AG04450 (cell line): ENCODE measurements around the gene GFOD1. TPM values are rescaled to one million over a fixed set of nuclear protein-coding genes. Genes with fewer than 3 reads are reported as not detected.

ENCODE experiments used
- CTCF ChIA-PET: fragments of 300-600, 350-600 bp; formaldehyde crosslinking; extraction: SDS; loops from one replicate; lab custom pipeline; 2022; ENCODE audit warnings: antibody characterized with exemption, inconsistent platforms; lab: Charles Lee
- POLR2A ChIA-PET: fragments of 350-600 bp; formaldehyde crosslinking; extraction: SDS; loops from one replicate; lab custom pipeline; 2021; ENCODE audit warnings: antibody characterized with exemption, inconsistent platforms; lab: Yijun Ruan, JAX
- DNase-seq: peaks from one replicate; pipeline ENCODE4 v3.0.0-alpha.2; 2011; ENCODE audit warnings: low read depth, low spot score
- H3K27ac ChIP-seq: one replicate; pipeline ENCODE4 v1.5.1; 2012; ENCODE audit warnings: low read depth, low read length, control low read depth
- H3K27me3 ChIP-seq: one replicate; pipeline ENCODE4 v1.6.0; 2012; ENCODE audit warnings: low read length; ENCODE audit not compliant: control insufficient read depth, insufficient read depth
- H3K4me3 ChIP-seq: 2 replicates; pipeline ENCODE4 v1.5.1; 2011; ENCODE audit warnings: mild to moderate bottlenecking, low read depth, low read length, control low read depth
- H3K9me3 ChIP-seq: 2 replicates; pipeline ENCODE4 v1.5.1; 2012; ENCODE audit warnings: low read length; ENCODE audit not compliant: control insufficient read depth, insufficient read depth
- CTCF ChIP-seq: IDR thresholded peaks from 2 replicates; pipeline ENCODE4 v1.5.1; 2011; ENCODE audit warnings: low read depth, low read length, control low read depth, inconsistent platforms
- polyA plus RNA-seq: library from polyadenylated mRNA; depleted of rRNA; stranded (reverse); fragments of >200 nt; gene quantifications from 2 replicates; pipeline ENCODE4 v1.2.3, GENCODE V29; 2011

The GFOD1 gene
- polyA plus RNA-seq, 1 experiment = 3.0 TPM

GRCh38 chr6:13479971-13480434 lies 7.4 kb downstream of the GFOD1 start:
- ChIA-PET CTCF (interaction anchor here (0.6 kb wide), 1 partner anchor 146 kb away, joined by 4 read pairs; no protein-coding TSS in a partner anchor), POLR2A (no interaction called here)
- H3K4me3 ChIP-seq = no peak overlapping the region
- no peak overlapping the region for H3K27ac ChIP-seq
- no peaks in the 10 kb centered on the region for H3K9me3 ChIP-seq
- DNase-seq = no peak
- no peaks in the 10 kb centered on the region for H3K27me3 ChIP-seq
- no peak for TF ChIP-seq CTCF

GRCh38 chr6:13479206-13479800 lies 8.1 kb downstream of the GFOD1 start:
- CTCF ChIA-PET = interaction anchor here (0.6 kb wide), 1 partner anchor 146 kb away, joined by 4 read pairs; no protein-coding TSS in a partner anchor
- POLR2A ChIA-PET = no interaction called here

GRCh38 chr6:13478525-13478966 lies 8.9 kb downstream of the GFOD1 start:
- no peak for DNase-seq
- POLR2A ChIA-PET = no interaction called here
- CTCF ChIA-PET = interaction anchor here (0.6 kb wide), 1 partner anchor 1902 kb away, joined by 3 read pairs; no protein-coding TSS in a partner anchor
- Histone ChIP-seq H3K4me3 (no peak overlapping the region), H3K9me3 (no peaks in the 10 kb centered on the region), H3K27ac (no peak overlapping the region), H3K27me3 (no peaks in the 10 kb centered on the region)
- TF ChIP-seq CTCF = no peak

More at GRCh38 chr6:13479206-13479800, 8.1 kb downstream of the GFOD1 start:
- Histone ChIP-seq H3K4me3 (no peak overlapping the region), H3K27me3 (no peaks in the 10 kb centered on the region), H3K9me3 (no peaks in the 10 kb centered on the region), H3K27ac (no peak overlapping the region)
- no peak for TF ChIP-seq CTCF
- DNase-seq = no peak

GRCh38 chr6:13474787-13475186 lies 12.6 kb downstream of the GFOD1 start:
- H3K27ac ChIP-seq = no peak overlapping the region
- H3K4me3 ChIP-seq = no peak overlapping the region
- POLR2A ChIA-PET = no interaction called here
- no peaks in the 10 kb centered on the region for H3K9me3 ChIP-seq
- H3K27me3 ChIP-seq = no peaks in the 10 kb centered on the region
- no peak for DNase-seq
- no peak for TF ChIP-seq CTCF
- CTCF ChIA-PET = no interaction called here

- TF ChIP-seq CTCF = no peak
- ChIA-PET CTCF (no interaction called here), POLR2A (no interaction called here)
- Histone ChIP-seq H3K27ac (no peak overlapping the region), H3K9me3 (no peaks in the 10 kb centered on the region), H3K27me3 (no peaks in the 10 kb centered on the region), H3K4me3 (no peak overlapping the region)
- no peak for DNase-seq
Measured at GRCh38 chr6:13474360-13474759, 13.0 kb downstream of the GFOD1 start.
